Naive thymus-derived CD4-positive, alpha-beta T cell (primary cell): ENCODE measurements around the gene DNAH1. TPM values are rescaled to one million over a fixed set of nuclear protein-coding genes. Genes with fewer than 3 reads are reported as not detected.

Source experiments
- ATAC-seq: fragments of 150-1000 bp; cut with Tn5 transposase; 2 replicates; pipeline ENCODE4 v1.10.0; 2021; ENCODE audit warnings: mild to moderate bottlenecking, moderate library complexity
- CTCF ChIA-PET: fragments of 350-600 bp; sonication (Branson Sonifier 250); formaldehyde crosslinking; loops from one replicate; lab custom pipeline; 2021; ENCODE audit warnings: antibody characterized with exemption; lab: Charles Lee
- POLR2A ChIA-PET: fragments of 350-600 bp; sonication (Branson Sonifier 250); formaldehyde crosslinking; loops from one replicate; lab custom pipeline; 2021; ENCODE audit warnings: antibody characterized with exemption, inconsistent platforms; lab: Charles Lee
- DNase-seq, 9 donors: peaks; one replicate each; pipeline versions ENCODE4 v3.0.0 to v3.0.0-alpha.2; 2020 to 2022; ENCODE audit warnings: mixed read lengths in 1 of 9
- H3K27ac ChIP-seq: one replicate; pipeline ENCODE4 v1.7.0; 2013; ENCODE audit warnings: mild to moderate bottlenecking, low read depth, low read length, moderate library complexity
- H3K27me3 ChIP-seq, 2 donors: one replicate each; pipeline ENCODE4 v1.7.0; 2013; ENCODE audit warnings: low read length in 2 of 2, mild to moderate bottlenecking in 2 of 2, moderate library complexity in 2 of 2; ENCODE audit not compliant: control insufficient read depth in 2 of 2, insufficient read depth in 2 of 2
- H3K36me3 ChIP-seq, 3 experiments: 1 replicate in 2 of 3; 2 replicates in 1 of 3; pipeline ENCODE4 v1.7.0; 2013; ENCODE audit warnings: low read length in 3 of 3, mild to moderate bottlenecking in 3 of 3, moderate library complexity in 1 of 3; ENCODE audit not compliant: insufficient read depth in 3 of 3, control insufficient read depth in 2 of 3
- H3K4me1 ChIP-seq, 2 donors: one replicate each; pipeline ENCODE4 v1.7.0; 2013; ENCODE audit warnings: low read length in 2 of 2, mild to moderate bottlenecking in 2 of 2, moderate library complexity in 1 of 2; ENCODE audit not compliant: control insufficient read depth in 2 of 2, insufficient read depth in 2 of 2
- H3K4me3 ChIP-seq: 2 replicates; pipeline ENCODE4 v1.7.0; 2013; ENCODE audit warnings: mild to moderate bottlenecking, low read length
- H3K9me3 ChIP-seq, 3 experiments: 1 replicate in 2 of 3; 2 replicates in 1 of 3; pipeline ENCODE4 v1.7.0; 2013; ENCODE audit warnings: low read length in 3 of 3; ENCODE audit not compliant: control insufficient read depth in 2 of 3
- H3K27ac Mint-ChIP-seq, 9 donors: one replicate each; pipeline ENCODE4 v1.8.0; 2020 to 2022; ENCODE audit warnings: mixed read lengths in 9 of 9, mild to moderate bottlenecking in 8 of 9, moderate library complexity in 5 of 9, inconsistent platforms in 2 of 9
- H3K27me3 Mint-ChIP-seq, 5 donors: one replicate each; pipeline ENCODE4 v1.8.0; 2021 to 2022; ENCODE audit warnings: mixed read lengths in 5 of 5, mild to moderate bottlenecking in 1 of 5
- H3K36me3 Mint-ChIP-seq, 5 donors: one replicate each; pipeline ENCODE4 v1.8.0; 2020 to 2022; ENCODE audit warnings: mixed read lengths in 5 of 5, mild to moderate bottlenecking in 3 of 5, inconsistent platforms in 1 of 5
- H3K4me1 Mint-ChIP-seq, 7 donors: one replicate each; pipeline ENCODE4 v1.8.0; 2020 to 2022; ENCODE audit warnings: mixed read lengths in 7 of 7, mild to moderate bottlenecking in 3 of 7, inconsistent platforms in 1 of 7
- H3K4me3 Mint-ChIP-seq, 10 donors: one replicate each; pipeline ENCODE4 v1.8.0; 2020 to 2022; ENCODE audit warnings: mild to moderate bottlenecking in 10 of 10, mixed read lengths in 10 of 10, moderate library complexity in 6 of 10, inconsistent platforms in 2 of 10
- H3K9me3 Mint-ChIP-seq, 11 donors: one replicate each; pipeline ENCODE4 v1.8.0; 2020 to 2022; ENCODE audit warnings: mixed read lengths in 11 of 11, mild to moderate bottlenecking in 4 of 11, inconsistent platforms in 1 of 11, moderate library complexity in 1 of 11
- intact Hi-C, 2 donors: fragments of 100-400 bp; cut with micrococcal nuclease; formaldehyde crosslinking; loops; one replicate each; pipeline ENCODE4 v1.15.1; 2023
- polyA plus RNA-seq, 2 donors: library from polyadenylated mRNA; unstranded; fragments of 300-500 nt; fragmentation: Illumina TruSeq; gene quantifications; one replicate each; pipeline ENCODE4 v1.2.3, GENCODE V29; 2021
- total RNA-seq, 6 experiments: library from RNA in 5 of 6; stranded (reverse) in 5 of 6; gene quantifications; 1 replicate in 5 of 6; 2 replicates in 1 of 6; pipeline ENCODE4 v1.2.3 and lab custom pipeline; 2021 to 2026

Gene DNAH1
- total and polyA plus RNA-seq, 7 experiments from 2014 or later: 0.35 to 69.2 (median 48.2) TPM

GRCh38 chr3:52350416-52350815 lies 34.3 kb downstream of the DNAH1 start:
- Mint-ChIP-seq H3K9me3 (no peaks in the 10 kb centered on the region), H3K4me3 (no peak overlapping the region), H3K27ac (no peak overlapping the region), H3K36me3 (peaks cover 0 to 39% (median 0%) of the 10 kb centered on the region in 5 donors), H3K4me1 (no peaks in the 10 kb centered on the region), H3K27me3 (no peaks in the 10 kb centered on the region)
- peaks cover 0 to 94% (median 0%) of the 10 kb centered on the region in 3 experiments for H3K36me3 ChIP-seq
- ATAC-seq (no peak), DNase-seq (no peak)
- H3K4me3 ChIP-seq: no peak overlapping the region
- H3K9me3 ChIP-seq: no peaks in the 10 kb centered on the region
- POLR2A ChIA-PET: no interaction called here
- no peaks in the 10 kb centered on the region for H3K4me1 ChIP-seq
- CTCF ChIA-PET: interaction anchor here (1.1 to 1.8 kb wide), 2 partner anchors 11 to 130 kb away, joined by 4 to 7 read pairs; no protein-coding TSS in a partner anchor
- no peaks in the 10 kb centered on the region for H3K27me3 ChIP-seq
- intact Hi-C loops: no loop called here
- H3K27ac ChIP-seq: no peak overlapping the region

GRCh38 chr3:52350981-52351761 lies 35.1 kb downstream of the DNAH1 start:
- Mint-ChIP-seq H3K9me3 (no peaks in the 10 kb centered on the region), H3K4me1 (no peaks in the 10 kb centered on the region), H3K4me3 (no peak overlapping the region), H3K36me3 (peaks cover 0 to 40% (median 3%) of the 10 kb centered on the region in 5 donors), H3K27ac (no peak overlapping the region), H3K27me3 (no peaks in the 10 kb centered on the region)
- CTCF ChIA-PET: interaction anchor here (1.1 to 1.2 kb wide), 2 partner anchors 12 to 130 kb away, joined by 4 to 5 read pairs; no protein-coding TSS in a partner anchor
- no peaks in the 10 kb centered on the region for H3K27me3 ChIP-seq
- no peak overlapping the region for H3K27ac ChIP-seq
- DNase-seq (no peak), ATAC-seq (no peak)
- intact Hi-C loops: no loop called here
- H3K9me3 ChIP-seq: no peaks in the 10 kb centered on the region
- no peak overlapping the region for H3K4me3 ChIP-seq
- H3K36me3 ChIP-seq: peaks cover 0 to 94% (median 0%) of the 10 kb centered on the region in 3 experiments
- POLR2A ChIA-PET: no interaction called here
- no peaks in the 10 kb centered on the region for H3K4me1 ChIP-seq

GRCh38 chr3:52351762-52352368 lies 35.7 kb downstream of the DNAH1 start:
- intact Hi-C loops: no loop called here
- POLR2A ChIA-PET: no interaction called here
- ATAC-seq (no peak), DNase-seq (no peak)
- no peaks in the 10 kb centered on the region for H3K27me3 ChIP-seq
- Mint-ChIP-seq H3K27ac (peak overlapping the region in 1 of 9 donors; percentile 62), H3K9me3 (no peaks in the 10 kb centered on the region), H3K4me3 (no peak overlapping the region), H3K4me1 (no peaks in the 10 kb centered on the region), H3K36me3 (peaks cover 0 to 39% (median 3%) of the 10 kb centered on the region in 5 donors), H3K27me3 (no peaks in the 10 kb centered on the region)
- no peaks in the 10 kb centered on the region for H3K9me3 ChIP-seq
- no peak overlapping the region for H3K27ac ChIP-seq
- no peaks in the 10 kb centered on the region for H3K4me1 ChIP-seq
- peaks cover 0 to 95% (median 0%) of the 10 kb centered on the region in 3 experiments for H3K36me3 ChIP-seq
- no peak overlapping the region for H3K4me3 ChIP-seq
- CTCF ChIA-PET: interaction anchor here (1.1 to 1.2 kb wide), 2 partner anchors 12 to 131 kb away, joined by 4 to 5 read pairs; no protein-coding TSS in a partner anchor

GRCh38 chr3:52352566-52352965 lies 36.4 kb downstream of the DNAH1 start:
- no peak for DNase-seq
- peaks cover 0 to 92% (median 0%) of the 10 kb centered on the region in 3 experiments for H3K36me3 ChIP-seq
- CTCF ChIA-PET: no interaction called here

GRCh38 chr3:52353291-52353855 lies 37.3 kb downstream of the DNAH1 start:
- no peak overlapping the region for H3K4me3 ChIP-seq
- no peak for DNase-seq
- ChIA-PET CTCF (interaction anchor here (0.7 kb wide), 1 partner anchor 14 kb away, joined by 3 read pairs; no protein-coding TSS in a partner anchor), POLR2A (no interaction called here)
- no peaks in the 10 kb centered on the region for H3K27me3 ChIP-seq
- no peaks in the 10 kb centered on the region for H3K9me3 ChIP-seq
- Mint-ChIP-seq H3K27me3 (no peaks in the 10 kb centered on the region), H3K4me3 (no peak overlapping the region), H3K9me3 (no peaks in the 10 kb centered on the region), H3K27ac (no peak overlapping the region), H3K4me1 (no peaks in the 10 kb centered on the region), H3K36me3 (peaks cover 0 to 35% (median 3%) of the 10 kb centered on the region in 5 donors)
- no peak overlapping the region for H3K27ac ChIP-seq
- intact Hi-C loops: no loop called here
- H3K4me1 ChIP-seq: no peaks in the 10 kb centered on the region
- ATAC-seq: no peak
- peaks cover 0 to 92% (median 0%) of the 10 kb centered on the region in 3 experiments for H3K36me3 ChIP-seq

More at GRCh38 chr3:52352566-52352965, 36.4 kb downstream of the DNAH1 start:
- H3K27me3 Mint-ChIP-seq: no peaks in the 10 kb centered on the region
- H3K9me3 Mint-ChIP-seq: no peaks in the 10 kb centered on the region
- no peak overlapping the region for H3K27ac Mint-ChIP-seq
- POLR2A ChIA-PET: no interaction called here
- intact Hi-C loops: no loop called here
- no peaks in the 10 kb centered on the region for H3K27me3 ChIP-seq
- H3K4me1 ChIP-seq: no peaks in the 10 kb centered on the region
- H3K36me3 Mint-ChIP-seq: peaks cover 0 to 39% (median 3%) of the 10 kb centered on the region in 5 donors
- no peak overlapping the region for H3K4me3 Mint-ChIP-seq
- no peak overlapping the region for H3K4me3 ChIP-seq
- no peaks in the 10 kb centered on the region for H3K4me1 Mint-ChIP-seq
- H3K27ac ChIP-seq: no peak overlapping the region
- no peak for ATAC-seq
- H3K9me3 ChIP-seq: no peaks in the 10 kb centered on the region

GRCh38 chr3:52354676-52355075 lies 38.6 kb downstream of the DNAH1 start:
- CTCF ChIA-PET: interaction anchor here (1.0 kb wide), 1 partner anchor 124 kb away, joined by 3 read pairs; no protein-coding TSS in a partner anchor
- H3K36me3 Mint-ChIP-seq: peaks cover 0 to 26% (median 3%) of the 10 kb centered on the region in 5 donors
- Histone ChIP-seq H3K4me1 (no peaks in the 10 kb centered on the region), H3K27ac (no peak overlapping the region), H3K4me3 (no peak overlapping the region), H3K27me3 (no peaks in the 10 kb centered on the region), H3K9me3 (no peaks in the 10 kb centered on the region), H3K36me3 (peaks cover 0 to 92% (median 3%) of the 10 kb centered on the region in 3 experiments)
- ATAC-seq (no peak), DNase-seq (no peak)
- no peaks in the 10 kb centered on the region for H3K9me3 Mint-ChIP-seq
- H3K4me3 Mint-ChIP-seq: no peak overlapping the region
- POLR2A ChIA-PET: no interaction called here
- H3K27me3 Mint-ChIP-seq: no peaks in the 10 kb centered on the region
- no peaks in the 10 kb centered on the region for H3K4me1 Mint-ChIP-seq
- intact Hi-C loops: no loop called here
- H3K27ac Mint-ChIP-seq: no peak overlapping the region
